Natural killer cell (primary cell): Measurements from ENCODE around the gene WDR93. TPM values are rescaled to one million over a fixed set of nuclear protein-coding genes. Genes with fewer than 3 reads are reported as not detected.
"Not testable (repeated sequence)": the region's sequence is repeated elsewhere in the genome, so short reads cannot be mapped to it uniquely, and the experiment has no call there.

Source experiments
- ATAC-seq, 3 donors: fragments of 150-1000 bp in 2 of 3; fragments of 200-7000 bp in 1 of 3; cut with Tn5 transposase; 1 replicate in 1 of 3; 2 replicates in 2 of 3; pipeline ENCODE4 v1.10.0; 2021; ENCODE audit warnings: mild to moderate bottlenecking in 2 of 3, moderate library complexity in 2 of 3
- DNase-seq, 2 donors: peaks; one replicate each; pipeline versions ENCODE4 v3.0.0 to v3.0.0-alpha.2; 2013 to 2021; ENCODE audit warnings: mixed read lengths in 1 of 2
- H3K27ac ChIP-seq: one replicate; pipeline ENCODE4 v1.5.1; 2013; ENCODE audit warnings: mild to moderate bottlenecking, low read length
- H3K27me3 ChIP-seq: one replicate; pipeline ENCODE4 v1.6.1; 2013; ENCODE audit warnings: low read length; ENCODE audit not compliant: control insufficient read depth, insufficient read depth
- H3K36me3 ChIP-seq: one replicate; pipeline ENCODE4 v1.6.1; 2013; ENCODE audit warnings: low read length; ENCODE audit not compliant: control insufficient read depth, insufficient read depth
- H3K4me1 ChIP-seq: one replicate; pipeline ENCODE4 v1.6.1; 2013; ENCODE audit warnings: low read length; ENCODE audit not compliant: control insufficient read depth, insufficient read depth
- H3K4me3 ChIP-seq: one replicate; pipeline ENCODE4 v1.5.1; 2013; ENCODE audit warnings: low read length
- H3K9me3 ChIP-seq: one replicate; pipeline ENCODE4 v1.6.1; 2013; ENCODE audit warnings: low read length; ENCODE audit not compliant: control insufficient read depth, insufficient read depth
- H3K27ac Mint-ChIP-seq, 2 donors: one replicate each; pipeline ENCODE4 v1.8.0; 2022; ENCODE audit warnings: mild to moderate bottlenecking in 2 of 2, mixed read lengths in 2 of 2, moderate library complexity in 1 of 2
- H3K27me3 Mint-ChIP-seq, 2 donors: one replicate each; pipeline ENCODE4 v1.8.0; 2022; ENCODE audit warnings: low read depth in 2 of 2, mixed read lengths in 2 of 2
- H3K36me3 Mint-ChIP-seq: one replicate; pipeline ENCODE4 v1.8.0; 2022; ENCODE audit warnings: mixed read lengths
- H3K4me1 Mint-ChIP-seq, 2 donors: one replicate each; pipeline ENCODE4 v1.8.0; 2022; ENCODE audit warnings: mixed read lengths in 2 of 2
- H3K4me3 Mint-ChIP-seq: one replicate; pipeline ENCODE4 v1.8.0; 2022; ENCODE audit warnings: mild to moderate bottlenecking, moderate library complexity, mixed read lengths
- H3K9me3 Mint-ChIP-seq, 2 donors: one replicate each; pipeline ENCODE4 v1.8.0; 2022; ENCODE audit warnings: mixed read lengths in 2 of 2
- WGBS: methylation state at CpG from one replicate; pipeline ENCODE4 v1.1.7; 2013; ENCODE audit warnings: missing lambda C conversion rate; ENCODE audit not compliant: insufficient coverage; 5-methylcytosine and 5-hydroxymethylcytosine counted together
- intact Hi-C: fragments of 100-400 bp; cut with micrococcal nuclease; formaldehyde crosslinking; loops from one replicate; pipeline ENCODE4 v1.14.2; 2022
- total RNA-seq, 4 donors: library from RNA; stranded (reverse); fragments of 120-200 nt in 1 of 4; gene quantifications; one replicate each; pipeline versions ENCODE4 v1.2.3 to v1.2.4, GENCODE V29; 2013 to 2022
- TF ChIP-seq, protein P1 (sequence below): fragments of 200-600 bp; IDR thresholded peaks from one replicate; pipeline ENCODE4 v1.8.0; 2022; ENCODE audit warnings: antibody characterized with exemption

Gene WDR93
- total RNA-seq, 3 donors from 2014 or later (not counting 1 experiment from before 2014, with no cell fraction given): 0.25 to 0.38 TPM; not detected in 1

DNA sequence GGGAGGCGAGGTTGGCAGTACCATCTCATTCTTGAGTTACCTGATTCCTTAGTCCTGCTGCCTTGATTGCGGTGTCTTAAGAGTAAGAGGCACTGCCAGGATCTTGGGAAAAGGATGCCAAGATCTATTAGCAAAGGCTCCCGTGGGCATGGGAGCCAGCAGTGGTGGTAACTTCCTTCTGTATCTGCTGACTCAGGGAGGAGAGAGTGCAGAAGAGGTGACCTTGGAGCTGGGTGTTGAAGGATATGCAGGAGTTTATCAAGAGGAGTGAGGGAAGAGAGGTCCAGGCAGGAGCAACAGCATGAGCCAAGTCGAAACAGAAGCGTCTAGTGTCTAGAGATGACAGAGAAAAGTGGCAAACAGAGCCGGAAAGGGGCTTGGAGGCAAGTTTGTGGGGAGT, 90.0 kb downstream of the WDR93 start:
- Mint-ChIP-seq H3K9me3 (no peaks in the 10 kb centered on the region), H3K36me3 (no peaks in the 10 kb centered on the region), H3K27me3 (peaks cover 9 to 12% of the 10 kb centered on the region in 2 donors), H3K4me1 (no peaks in the 10 kb centered on the region), H3K4me3 (no peak overlapping the region), H3K27ac (no peak overlapping the region)
- no peak for ATAC-seq
- Histone ChIP-seq H3K4me3 (no peak overlapping the region), H3K27ac (no peak overlapping the region), H3K27me3 (peaks cover 4% of the 10 kb centered on the region), H3K4me1 (peaks cover 32% of the 10 kb centered on the region), H3K36me3 (no peaks in the 10 kb centered on the region), H3K9me3 (no peaks in the 10 kb centered on the region)
- intact Hi-C loops: no loop called here
- TF ChIP-seq, protein P1, sequence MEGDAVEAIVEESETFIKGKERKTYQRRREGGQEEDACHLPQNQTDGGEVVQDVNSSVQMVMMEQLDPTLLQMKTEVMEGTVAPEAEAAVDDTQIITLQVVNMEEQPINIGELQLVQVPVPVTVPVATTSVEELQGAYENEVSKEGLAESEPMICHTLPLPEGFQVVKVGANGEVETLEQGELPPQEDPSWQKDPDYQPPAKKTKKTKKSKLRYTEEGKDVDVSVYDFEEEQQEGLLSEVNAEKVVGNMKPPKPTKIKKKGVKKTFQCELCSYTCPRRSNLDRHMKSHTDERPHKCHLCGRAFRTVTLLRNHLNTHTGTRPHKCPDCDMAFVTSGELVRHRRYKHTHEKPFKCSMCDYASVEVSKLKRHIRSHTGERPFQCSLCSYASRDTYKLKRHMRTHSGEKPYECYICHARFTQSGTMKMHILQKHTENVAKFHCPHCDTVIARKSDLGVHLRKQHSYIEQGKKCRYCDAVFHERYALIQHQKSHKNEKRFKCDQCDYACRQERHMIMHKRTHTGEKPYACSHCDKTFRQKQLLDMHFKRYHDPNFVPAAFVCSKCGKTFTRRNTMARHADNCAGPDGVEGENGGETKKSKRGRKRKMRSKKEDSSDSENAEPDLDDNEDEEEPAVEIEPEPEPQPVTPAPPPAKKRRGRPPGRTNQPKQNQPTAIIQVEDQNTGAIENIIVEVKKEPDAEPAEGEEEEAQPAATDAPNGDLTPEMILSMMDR: no peak
- no peak for DNase-seq
- WGBS: 81% methylated on average over 6 of the region's 6 CpGs

- ATAC-seq: peak; percentile 18 to 36 (median 33)
- H3K4me1 ChIP-seq: peaks cover 27% of the 10 kb centered on the region
- TF ChIP-seq, protein P1: no peak
- WGBS: 36% methylated on average over 6 of the region's 6 CpGs
- no peaks in the 10 kb centered on the region for H3K36me3 ChIP-seq
- no peak overlapping the region for H3K27ac ChIP-seq
- intact Hi-C loops: no loop called here
- Mint-ChIP-seq H3K4me3 (no peak overlapping the region), H3K9me3 (no peaks in the 10 kb centered on the region), H3K36me3 (no peaks in the 10 kb centered on the region), H3K4me1 (no peaks in the 10 kb centered on the region), H3K27me3 (peaks cover 9 to 16% of the 10 kb centered on the region in 2 donors), H3K27ac (no peak overlapping the region)
- no peak for DNase-seq
- H3K27me3 ChIP-seq: peaks cover 4% of the 10 kb centered on the region
- no peak overlapping the region for H3K4me3 ChIP-seq
- H3K9me3 ChIP-seq: no peaks in the 10 kb centered on the region
These were observed 90.4 kb downstream of the WDR93 start for GRCh38 chr15:89781055-89781454.

- DNase-seq (no peak), ATAC-seq (peak in 1 of 3 donors; percentile 31)
- no peaks in the 10 kb centered on the region for H3K36me3 ChIP-seq
- H3K4me1 ChIP-seq: peaks cover 22% of the 10 kb centered on the region
- TF ChIP-seq, protein P1: no peak
- no peak overlapping the region for H3K4me3 ChIP-seq
- intact Hi-C loops: no loop called here
- Mint-ChIP-seq H3K4me3 (no peak overlapping the region), H3K4me1 (no peaks in the 10 kb centered on the region), H3K27me3 (peaks cover 9 to 16% of the 10 kb centered on the region in 2 donors), H3K9me3 (no peaks in the 10 kb centered on the region), H3K27ac (no peak overlapping the region), H3K36me3 (no peaks in the 10 kb centered on the region)
- no peak overlapping the region for H3K27ac ChIP-seq
- no peaks in the 10 kb centered on the region for H3K9me3 ChIP-seq
- peaks cover 2% of the 10 kb centered on the region for H3K27me3 ChIP-seq
- 78% methylated on average over 14 of the region's 15 CpGs for WGBS
These were observed 91.4 kb downstream of the WDR93 start for GRCh38 chr15:89781891-89782618.

GRCh38 chr15:89782619-89782950, 92.0 kb downstream of the WDR93 start:
- not testable (repeated sequence) for H3K27ac ChIP-seq

More at GRCh38 chr15:89782619-89782950, 92.0 kb downstream of the WDR93 start:
- H3K4me3 ChIP-seq, ATAC-seq, H3K4me1 Mint-ChIP-seq, H3K27ac Mint-ChIP-seq, DNase-seq, H3K36me3 ChIP-seq, H3K36me3 Mint-ChIP-seq, H3K9me3 Mint-ChIP-seq, H3K9me3 ChIP-seq, intact Hi-C loops, H3K27me3 ChIP-seq, H3K4me3 Mint-ChIP-seq: not testable (repeated sequence)
- H3K4me1 ChIP-seq: peaks cover 19% of the 10 kb centered on the region
- WGBS: 92% methylated on average over 7 of the region's 9 CpGs
- H3K27me3 Mint-ChIP-seq: peaks cover 9 to 16% of the 10 kb centered on the region in 2 donors
